Activated CD8-positive, alpha-beta memory T cell treated with anti-CD3 and anti-CD28 coated beads, Interleukin-2, amount 50 U/mL, for 4 hours (primary cell): ENCODE results near the gene KYAT1.
"Not testable (repeated sequence)": the region's sequence is repeated elsewhere in the genome, so short reads cannot be mapped to it uniquely, and the experiment has no call there.

Experiments used
- DNase-seq: peaks from one replicate; pipeline ENCODE4 v3.0.0-alpha.2; 2020

KYAT1 gene

DNA sequence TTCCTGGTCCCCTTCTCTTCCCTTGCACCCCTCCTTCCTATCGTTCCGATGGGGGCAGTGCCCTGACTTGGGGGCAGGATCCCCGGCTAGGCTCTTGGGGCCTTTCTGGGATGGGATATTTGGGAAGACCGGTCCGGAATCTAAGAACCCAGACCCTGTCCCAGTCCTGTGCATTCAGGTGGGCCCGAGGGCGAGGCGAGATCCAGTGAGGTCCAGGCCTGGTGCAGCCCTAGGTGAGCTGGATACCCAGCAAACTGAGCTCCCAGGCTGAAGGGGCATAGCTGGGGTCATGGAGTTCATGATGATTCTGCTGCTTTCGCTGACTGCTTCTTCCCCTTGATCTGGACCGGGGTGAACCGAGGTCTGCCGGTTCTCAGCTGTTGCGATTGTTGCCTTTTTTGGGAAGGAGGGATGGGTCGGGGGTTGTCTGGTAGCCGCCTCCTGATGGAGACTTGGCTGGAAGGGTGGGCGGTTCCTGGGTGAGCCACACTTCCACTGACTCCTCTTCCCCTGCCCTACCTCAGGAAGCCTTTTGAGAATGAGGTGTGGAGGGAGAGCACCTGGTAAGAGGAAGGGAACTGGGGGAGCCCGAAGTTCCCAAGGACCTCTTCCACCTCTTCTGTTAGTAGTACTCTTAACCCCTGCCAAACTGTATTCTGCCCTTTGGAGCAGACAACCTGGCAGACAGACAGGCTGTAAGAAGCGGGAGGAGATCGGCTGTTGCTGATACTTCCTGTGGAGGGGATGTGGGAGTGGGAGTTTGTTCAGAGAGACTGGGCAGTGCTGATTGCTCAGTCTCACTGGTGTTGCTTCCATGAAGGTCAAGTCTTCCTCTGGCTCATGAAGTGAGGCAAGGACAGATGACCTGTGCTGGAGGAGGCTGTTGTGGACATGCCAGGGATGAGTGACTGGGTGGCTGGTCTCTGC is 1.2 kb upstream of the KYAT1 start:
- no peak for DNase-seq

- no peak for DNase-seq
These were observed 3.9 kb downstream of the KYAT1 start for GRCh38 chr9:128877852-128878251.

GRCh38 chr9:128870941-128871265 is 10.8 kb downstream of the KYAT1 start:
- not testable (repeated sequence) for DNase-seq

DNA sequence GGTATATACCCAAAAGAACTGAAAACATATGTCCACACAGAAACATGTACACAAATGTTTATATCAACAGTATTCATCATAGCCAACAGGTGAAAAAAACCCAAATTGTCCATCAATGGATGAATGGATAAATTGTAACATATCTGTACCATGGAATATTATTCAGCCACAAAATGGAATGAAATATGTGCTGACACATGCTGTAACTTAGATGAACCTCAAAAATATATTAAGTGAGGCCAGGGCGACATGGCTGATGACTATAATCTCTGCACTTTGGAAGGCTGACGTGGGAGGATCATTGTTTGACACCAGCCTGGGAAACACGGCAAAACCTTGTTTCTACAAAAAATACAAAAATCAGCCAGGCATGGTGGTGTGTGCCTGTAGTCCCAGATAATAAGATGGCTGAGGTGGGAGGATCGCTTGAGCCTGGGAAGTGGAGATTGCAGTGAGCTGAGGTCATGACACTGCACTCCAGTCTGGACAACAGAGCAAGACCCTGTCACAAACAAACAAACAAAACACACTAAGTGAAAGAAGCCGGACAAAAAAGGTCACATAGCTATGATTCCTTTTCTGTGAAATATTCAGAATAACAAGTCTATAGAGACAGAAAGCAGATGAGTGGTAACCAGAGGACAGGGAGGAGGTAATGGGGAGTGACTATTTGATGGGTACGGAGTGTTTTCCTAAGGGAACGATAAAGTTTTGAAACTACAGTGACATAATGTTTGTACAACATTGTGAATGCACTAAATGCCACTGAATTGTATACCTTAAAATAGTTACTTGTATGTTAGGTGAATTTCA is 11.4 kb downstream of the KYAT1 start:
- DNase-seq = no peak

DNA sequence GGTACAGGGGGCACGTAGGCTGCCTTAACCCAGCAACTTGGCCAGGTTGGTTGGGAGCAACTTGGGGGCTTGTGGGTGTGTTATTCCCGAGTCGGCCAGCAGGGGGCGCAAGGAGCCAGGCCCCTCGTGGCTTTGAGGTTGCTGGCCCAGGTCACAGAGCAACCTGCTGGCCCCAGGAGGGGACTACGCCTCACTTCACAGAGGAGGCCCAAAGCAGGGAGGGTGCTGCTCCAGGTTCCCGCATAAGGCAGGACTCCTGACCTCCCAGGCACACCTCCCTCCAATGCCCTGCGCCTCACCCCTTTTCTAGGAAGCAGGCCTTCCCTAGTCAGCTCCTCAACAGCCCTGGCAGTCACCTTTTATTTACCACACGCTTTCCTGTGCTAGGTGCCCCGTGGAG is 18.1 kb downstream of the KYAT1 start:
- DNase-seq = peak; percentile 87

DNA sequence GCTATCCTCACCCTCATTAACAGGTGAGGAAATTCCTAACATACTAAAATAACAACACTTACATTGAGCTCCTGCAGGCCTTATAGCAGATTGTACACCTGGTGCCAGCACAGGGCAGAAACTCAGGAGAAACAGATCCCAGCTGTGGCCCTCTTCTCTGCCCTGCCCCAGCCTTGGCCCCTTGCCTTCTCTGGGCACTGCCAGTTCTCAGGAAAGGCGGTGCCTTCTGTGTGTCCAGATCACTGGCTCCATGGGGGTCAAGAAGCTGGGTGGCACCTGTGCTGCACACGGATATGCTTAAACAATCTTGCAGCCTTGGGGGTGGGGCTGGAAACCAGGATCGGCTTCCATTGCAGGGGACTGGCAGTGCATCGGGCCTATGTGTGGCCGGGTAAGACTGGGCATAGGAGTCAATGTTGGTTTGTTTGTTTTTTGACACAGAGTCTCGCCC is 19.3 kb downstream of the KYAT1 start:
- DNase-seq = no peak

DNA sequence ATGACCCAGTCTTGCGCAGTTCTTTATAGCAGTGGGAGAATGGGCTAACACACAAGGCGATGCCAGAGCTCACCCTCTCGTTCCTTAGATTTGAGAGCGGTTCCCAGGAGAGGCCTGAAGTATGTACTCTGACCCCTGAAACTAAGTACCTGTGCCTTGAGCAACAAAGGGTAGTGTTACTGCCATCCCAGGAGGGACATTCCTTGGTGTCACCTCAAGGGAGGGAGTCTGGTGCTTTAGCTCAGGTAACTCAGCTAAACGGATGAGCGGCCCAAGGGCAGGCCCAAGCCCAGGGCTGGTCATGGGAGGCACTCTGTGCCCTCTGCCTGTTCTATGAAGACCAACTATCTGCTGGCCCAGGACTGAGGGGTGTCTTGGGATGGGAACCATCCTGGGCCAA is 20.2 kb downstream of the KYAT1 start:
- DNase-seq = no peak

GRCh38 chr9:128860937-128861336 is 20.8 kb downstream of the KYAT1 start:
- no peak for DNase-seq

DNA sequence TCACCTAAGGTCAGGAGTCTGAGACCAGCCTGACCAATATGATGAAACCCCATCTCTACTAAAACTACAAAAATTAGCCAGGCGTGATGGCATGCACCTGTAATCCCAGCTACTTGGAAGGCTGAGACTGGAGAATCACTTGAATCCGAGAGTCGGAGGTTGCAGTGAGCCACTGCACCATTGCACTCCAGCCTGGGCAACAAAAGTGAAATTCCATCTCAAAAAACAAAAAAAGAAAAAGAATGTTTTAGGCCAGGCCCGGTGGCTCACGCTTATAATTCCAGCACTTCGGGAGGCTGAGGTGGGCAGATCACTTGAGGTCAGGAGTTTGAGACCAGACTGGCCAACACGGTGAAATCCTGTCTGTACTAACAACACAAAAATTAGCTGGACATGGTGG is 23.3 kb downstream of the KYAT1 start:
- not testable (repeated sequence) for DNase-seq

GRCh38 chr9:128854454-128854853 is 27.3 kb downstream of the KYAT1 start:
- not testable (repeated sequence) for DNase-seq

DNA sequence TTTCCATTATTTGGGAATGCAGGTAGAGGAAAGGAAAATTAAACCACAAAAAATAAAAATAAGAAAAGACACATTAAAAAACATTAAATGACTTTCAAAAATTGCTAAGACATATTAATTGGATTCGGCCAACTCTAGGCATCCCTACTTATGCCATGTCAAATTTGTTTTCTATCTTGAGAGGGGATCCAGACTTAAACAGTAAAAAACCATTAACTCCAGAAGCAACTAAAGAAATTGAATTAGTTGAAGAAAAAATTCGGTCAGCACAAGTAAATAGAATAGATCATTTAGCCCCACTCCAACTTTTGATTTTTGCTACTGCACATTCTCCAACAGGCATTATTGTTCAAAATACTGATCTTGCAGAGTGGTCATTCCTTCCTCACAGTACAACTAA is 29.1 kb downstream of the KYAT1 start:
- not testable (repeated sequence) for DNase-seq

- DNase-seq = not testable (repeated sequence)
These were observed 29.8 kb downstream of the KYAT1 start for GRCh38 chr9:128851779-128852600.

DNA sequence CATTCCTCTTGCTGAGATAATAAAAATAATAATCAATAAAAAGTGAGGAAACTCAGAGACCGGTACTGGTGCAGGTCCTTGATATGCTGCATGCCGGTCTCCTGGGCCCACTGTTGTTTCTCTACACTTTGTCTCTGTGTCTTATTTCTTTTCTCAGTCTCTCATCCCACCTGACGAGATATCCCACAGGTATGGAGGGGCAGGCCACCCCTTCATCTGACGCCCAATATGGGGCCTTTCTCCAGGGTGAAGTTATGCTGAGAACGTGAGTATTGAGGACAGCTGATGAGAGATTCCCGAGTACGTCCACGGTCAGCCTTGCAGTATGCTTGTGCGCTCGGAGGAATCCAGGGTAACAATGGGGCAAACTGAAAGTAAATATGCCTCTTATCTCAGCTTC is 30.7 kb downstream of the KYAT1 start:
- DNase-seq = not testable (repeated sequence)

- no peak for DNase-seq
These were observed 33.9 kb downstream of the KYAT1 start for GRCh38 chr9:128847803-128848202.

DNA sequence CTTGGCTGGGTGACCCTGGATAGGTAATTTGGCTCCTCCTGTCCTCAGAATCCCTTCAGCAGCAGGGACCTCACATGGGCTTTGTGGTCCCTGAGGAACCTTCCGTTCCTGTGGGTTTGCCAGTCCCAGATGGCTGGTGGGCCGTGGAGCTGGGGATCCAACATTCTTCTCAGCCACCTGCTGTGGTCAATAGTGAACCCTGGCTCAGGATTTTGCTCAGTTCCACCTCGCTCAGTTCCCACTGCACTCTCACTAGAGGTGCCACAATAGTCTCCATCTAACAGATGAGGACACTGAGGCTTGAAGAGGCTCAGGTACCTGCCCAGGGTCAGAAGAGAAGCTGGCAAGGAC is 35.1 kb downstream of the KYAT1 start:
- no peak for DNase-seq

DNA sequence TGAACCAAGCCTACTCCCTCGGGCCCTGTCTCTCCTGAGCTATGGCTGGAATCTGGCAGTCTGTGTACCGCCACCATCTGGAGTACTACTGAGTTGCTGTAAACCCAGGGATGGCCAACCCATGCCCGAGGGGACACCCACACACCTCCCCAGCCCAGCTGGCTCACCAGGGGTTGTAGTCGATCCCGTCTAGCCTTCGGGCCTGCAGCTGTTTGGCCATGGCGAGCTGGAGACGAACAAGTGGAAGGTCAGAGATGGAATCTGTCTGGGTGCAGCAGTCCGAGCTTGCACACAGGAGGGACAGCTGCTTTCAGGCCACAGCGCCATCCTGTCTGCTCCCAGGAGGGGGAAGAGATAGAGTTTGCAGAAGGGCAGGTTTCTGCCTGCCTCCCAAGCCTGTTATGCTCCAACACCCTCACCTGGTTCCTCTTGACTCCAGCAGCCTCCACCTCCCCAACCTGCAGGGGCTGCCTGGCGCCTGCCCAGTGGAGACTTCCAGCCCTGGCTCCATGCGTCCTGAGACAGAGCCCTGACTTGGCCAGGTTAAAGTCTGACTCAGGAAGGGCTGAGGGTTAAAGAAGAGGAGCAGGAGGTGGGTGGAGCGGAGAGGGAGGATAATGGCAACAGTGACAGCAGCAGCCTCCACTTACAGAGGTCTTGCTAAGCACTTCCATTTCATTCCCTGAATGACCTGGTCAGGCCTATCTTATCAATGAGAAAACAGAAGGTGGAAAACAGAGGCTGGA is 36.4 kb downstream of the KYAT1 start:
- no peak for DNase-seq

GRCh38 chr9:128843171-128843570 is 38.6 kb downstream of the KYAT1 start:
- not testable (repeated sequence) for DNase-seq

DNA sequence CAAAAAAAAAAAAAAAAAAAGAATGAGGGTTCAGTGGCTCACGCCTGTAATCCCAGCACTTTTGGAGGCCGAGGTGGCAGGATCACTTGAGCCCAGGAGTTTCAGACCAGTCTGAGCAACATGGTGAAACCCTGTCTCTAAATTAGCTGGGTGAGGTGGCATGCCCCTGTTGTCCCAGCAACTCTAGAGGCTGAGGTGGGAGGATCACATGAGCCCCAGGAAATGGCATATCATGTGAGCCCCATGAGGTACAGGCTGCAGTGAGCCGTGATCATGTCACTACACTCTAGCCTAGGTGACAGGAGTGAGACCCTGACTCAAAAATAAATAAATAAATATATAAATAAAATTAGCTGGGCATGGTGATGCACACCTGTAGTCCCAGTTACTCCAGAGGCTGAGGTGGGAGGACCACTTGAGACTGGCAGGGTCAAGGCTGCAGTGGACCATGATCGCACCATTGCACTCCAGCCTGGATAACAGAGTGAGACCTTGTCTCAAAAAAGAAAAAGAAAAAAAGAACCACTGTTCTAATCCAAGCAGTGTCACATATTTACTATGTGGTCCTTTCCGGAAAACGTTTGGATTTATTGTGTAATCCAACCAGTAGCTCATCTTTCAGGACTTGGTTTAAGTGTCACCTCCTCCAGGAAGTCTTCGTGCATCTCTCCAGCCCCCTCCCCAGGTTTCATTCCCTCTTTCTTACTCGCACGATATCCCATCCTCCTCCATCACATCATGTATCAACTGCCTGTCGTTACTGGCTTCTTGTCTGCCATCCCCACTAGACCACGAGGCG is 39.9 kb downstream of the KYAT1 start:
- DNase-seq = no peak

DNA sequence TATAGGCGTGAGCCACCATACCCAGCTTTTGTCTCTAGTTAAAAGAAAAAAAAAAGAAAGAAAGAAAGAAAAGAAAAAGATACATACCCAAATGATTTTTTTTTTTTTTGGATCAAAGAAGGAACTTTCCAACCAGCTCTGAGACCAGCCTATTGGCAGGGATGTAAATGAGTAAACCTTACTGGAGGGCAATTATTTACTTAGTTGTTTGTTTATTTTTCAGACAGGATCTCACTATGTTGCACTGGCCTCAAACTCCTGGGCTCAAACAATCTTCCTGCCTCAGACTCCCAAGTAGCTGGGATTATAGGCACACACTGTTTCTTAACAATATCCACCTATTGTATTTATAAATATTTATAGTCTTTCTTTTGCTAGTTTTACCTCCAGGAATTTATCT is 41.2 kb downstream of the KYAT1 start:
- DNase-seq = no peak

- DNase-seq = no peak
These were observed 43.4 kb downstream of the KYAT1 start for GRCh38 chr9:128838338-128838737.

DNA sequence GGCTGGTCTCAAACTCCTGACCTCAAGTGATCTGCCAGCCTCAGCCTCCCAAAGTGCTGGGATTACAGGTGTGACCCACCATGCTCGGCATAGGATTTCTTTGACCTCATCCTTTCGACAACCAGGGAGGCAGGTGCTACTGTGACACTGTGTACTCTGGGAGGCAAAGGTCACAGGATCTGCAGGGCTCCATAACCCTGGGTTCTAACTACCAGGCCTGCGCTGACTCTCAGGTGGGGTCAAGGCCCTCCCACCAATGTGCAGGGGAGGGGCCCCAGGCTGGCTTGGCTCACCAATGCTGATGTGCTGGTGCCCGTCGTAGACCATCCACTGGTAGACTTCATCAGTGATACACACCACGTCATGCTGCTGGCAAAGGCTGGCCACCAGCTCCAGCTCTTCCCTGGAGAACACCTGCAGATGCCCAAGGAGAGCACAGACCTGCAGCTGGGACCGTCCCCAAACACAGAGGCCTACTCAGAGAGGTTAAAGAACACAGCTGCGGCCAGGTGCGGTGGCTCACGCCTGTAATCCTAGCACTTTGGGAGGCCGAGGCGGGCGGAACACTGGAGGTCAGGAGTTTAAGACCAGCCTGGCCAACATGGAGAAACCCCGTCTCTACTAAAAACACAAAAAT is 45.1 kb downstream of the KYAT1 start:
- no peak for DNase-seq
